Measurements from ENCODE around the gene AGO4.
A peak's percentile ranks its signal among the peaks of the same experiment; 100 is the strongest.
"Not testable (repeated sequence)": the region's sequence is repeated elsewhere in the genome, so short reads cannot be mapped to it uniquely, and the experiment has no call there.

AGO4 gene

DNA sequence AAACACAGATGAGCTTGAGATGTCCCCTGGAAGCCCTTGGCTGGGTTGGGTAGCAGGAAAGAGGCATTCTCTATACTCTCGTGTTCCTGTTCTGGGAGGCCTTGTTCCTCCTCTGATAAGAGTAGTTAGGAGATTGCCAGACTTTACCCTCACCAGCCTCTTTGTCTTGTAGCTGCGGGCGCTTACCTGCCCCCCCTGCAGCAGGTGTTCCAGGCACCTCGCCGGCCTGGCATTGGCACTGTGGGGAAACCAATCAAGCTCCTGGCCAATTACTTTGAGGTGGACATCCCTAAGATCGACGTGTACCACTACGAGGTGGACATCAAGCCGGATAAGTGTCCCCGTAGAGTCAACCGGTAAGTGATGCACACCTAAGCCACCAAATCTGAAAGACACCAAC is 80.4 kb downstream of the AGO4 start:
- DNase-seq (ENCODE audit: insufficient read length, low spot score) (no peak), FAIRE-seq (no peak)
- TF ChIP-seq, protein P1, sequence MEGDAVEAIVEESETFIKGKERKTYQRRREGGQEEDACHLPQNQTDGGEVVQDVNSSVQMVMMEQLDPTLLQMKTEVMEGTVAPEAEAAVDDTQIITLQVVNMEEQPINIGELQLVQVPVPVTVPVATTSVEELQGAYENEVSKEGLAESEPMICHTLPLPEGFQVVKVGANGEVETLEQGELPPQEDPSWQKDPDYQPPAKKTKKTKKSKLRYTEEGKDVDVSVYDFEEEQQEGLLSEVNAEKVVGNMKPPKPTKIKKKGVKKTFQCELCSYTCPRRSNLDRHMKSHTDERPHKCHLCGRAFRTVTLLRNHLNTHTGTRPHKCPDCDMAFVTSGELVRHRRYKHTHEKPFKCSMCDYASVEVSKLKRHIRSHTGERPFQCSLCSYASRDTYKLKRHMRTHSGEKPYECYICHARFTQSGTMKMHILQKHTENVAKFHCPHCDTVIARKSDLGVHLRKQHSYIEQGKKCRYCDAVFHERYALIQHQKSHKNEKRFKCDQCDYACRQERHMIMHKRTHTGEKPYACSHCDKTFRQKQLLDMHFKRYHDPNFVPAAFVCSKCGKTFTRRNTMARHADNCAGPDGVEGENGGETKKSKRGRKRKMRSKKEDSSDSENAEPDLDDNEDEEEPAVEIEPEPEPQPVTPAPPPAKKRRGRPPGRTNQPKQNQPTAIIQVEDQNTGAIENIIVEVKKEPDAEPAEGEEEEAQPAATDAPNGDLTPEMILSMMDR (IDR thresholded peaks at IDR 0.05; ENCODE audit: insufficient read depth, missing control alignments): no peak

DNA sequence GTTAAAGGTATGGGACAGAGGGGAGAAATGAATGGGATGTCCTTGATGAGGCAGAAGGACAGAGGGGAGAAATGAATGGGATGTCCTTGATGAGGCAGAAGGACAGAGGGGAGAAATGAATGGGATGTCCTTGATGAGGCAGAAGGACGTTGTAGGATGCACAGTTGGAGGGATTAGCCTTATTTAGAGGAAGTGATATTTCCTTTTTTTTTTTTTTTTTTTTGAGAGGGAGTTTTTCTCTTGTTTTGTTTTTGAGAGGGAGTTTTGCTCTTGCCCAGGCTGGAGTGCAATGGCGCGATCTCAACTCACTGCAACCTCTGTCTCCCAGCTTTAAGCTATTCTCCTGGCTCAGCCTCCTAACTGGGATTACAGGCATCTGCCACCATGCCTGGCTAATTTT is 81.2 kb downstream of the AGO4 start:
- FAIRE-seq; DNase-seq (ENCODE audit: insufficient read length, low spot score): not testable (repeated sequence)

DNA sequence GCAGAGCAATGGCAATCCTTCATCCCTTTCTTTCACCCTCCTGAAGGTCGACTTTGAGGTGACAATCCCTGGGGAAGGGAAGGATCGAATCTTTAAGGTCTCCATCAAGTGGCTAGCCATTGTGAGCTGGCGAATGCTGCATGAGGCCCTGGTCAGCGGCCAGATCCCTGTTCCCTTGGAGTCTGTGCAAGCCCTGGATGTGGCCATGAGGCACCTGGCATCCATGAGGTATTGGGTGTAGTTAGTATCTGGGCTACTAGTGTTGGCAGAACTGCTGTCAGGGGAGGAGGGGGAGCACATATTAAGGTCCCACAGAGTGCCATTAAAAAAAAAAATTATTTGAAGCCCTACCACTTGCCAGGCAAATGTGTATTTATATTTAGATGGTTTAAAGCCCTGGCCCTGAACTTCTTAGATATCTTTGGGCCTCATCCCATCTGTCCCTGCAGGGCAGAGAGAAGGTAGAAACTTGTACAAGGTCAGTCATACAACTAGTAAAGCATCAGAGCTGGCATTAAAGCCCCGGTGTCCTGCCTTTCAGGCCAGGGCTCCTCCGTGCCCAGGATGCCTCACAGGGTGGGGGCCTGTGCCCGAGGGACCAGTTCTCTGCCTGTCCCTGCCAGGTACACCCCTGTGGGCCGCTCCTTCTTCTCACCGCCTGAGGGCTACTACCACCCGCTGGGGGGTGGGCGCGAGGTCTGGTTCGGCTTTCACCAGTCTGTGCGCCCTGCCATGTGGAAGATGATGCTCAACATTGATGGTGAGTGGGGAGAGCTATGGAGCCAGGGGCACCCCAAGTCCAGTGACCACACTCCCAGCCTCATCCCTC is 85.4 kb downstream of the AGO4 start:
- TF ChIP-seq, protein P1 (IDR thresholded peaks at IDR 0.05; ENCODE audit: insufficient read depth, missing control alignments): no peak
- DNase-seq (ENCODE audit: insufficient read length, low spot score) (no peak), FAIRE-seq (no peak)

DNA sequence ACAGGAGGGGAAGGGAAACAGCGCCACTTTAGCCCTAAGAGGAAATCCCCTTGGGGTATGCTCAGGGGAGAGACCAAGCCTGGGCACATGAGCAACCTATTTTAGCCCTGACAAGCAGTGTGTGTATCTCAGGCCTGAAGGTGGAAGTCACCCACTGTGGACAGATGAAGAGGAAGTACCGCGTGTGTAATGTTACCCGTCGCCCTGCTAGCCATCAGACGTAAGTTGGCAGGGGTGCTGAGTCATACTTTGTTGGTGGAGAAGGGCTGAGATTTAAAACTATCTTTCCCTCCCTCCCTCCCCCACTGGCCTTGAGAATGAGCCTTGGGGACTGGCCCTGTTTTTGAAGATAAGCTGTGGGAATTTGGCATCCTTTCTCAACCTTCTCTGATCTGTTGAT is 86.4 kb downstream of the AGO4 start:
- no peak for FAIRE-seq
- TF ChIP-seq, protein P1 (IDR thresholded peaks at IDR 0.05; ENCODE audit: insufficient read depth, missing control alignments): no peak

DNA sequence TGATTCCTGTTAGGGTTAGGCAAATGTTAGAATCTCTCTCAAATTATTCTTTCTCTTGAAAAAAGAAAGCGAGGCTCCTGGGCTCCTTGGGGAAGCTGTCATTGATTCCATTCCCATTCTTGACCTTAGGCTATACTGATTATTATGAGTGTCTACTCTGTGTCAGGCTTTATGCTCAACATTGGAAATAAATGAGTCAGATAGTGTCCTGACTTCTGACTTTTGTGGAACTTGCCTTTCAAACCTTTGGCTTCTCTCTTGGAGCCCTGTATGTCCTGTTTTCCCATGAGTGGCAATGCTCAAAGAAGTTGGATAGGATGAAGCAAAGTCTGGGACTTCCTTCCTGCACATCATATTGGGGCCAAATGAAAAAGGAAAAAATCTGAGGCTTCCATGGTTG is 86.8 kb downstream of the AGO4 start:
- TF ChIP-seq, protein P1 (IDR thresholded peaks at IDR 0.05; ENCODE audit: insufficient read depth, missing control alignments): no peak
- DNase-seq (ENCODE audit: insufficient read length, low spot score) (no peak), FAIRE-seq (no peak)

More for the DNA sequence above, 86.4 kb downstream of the AGO4 start:
- no peak for DNase-seq (ENCODE audit: insufficient read length, low spot score)

DNA sequence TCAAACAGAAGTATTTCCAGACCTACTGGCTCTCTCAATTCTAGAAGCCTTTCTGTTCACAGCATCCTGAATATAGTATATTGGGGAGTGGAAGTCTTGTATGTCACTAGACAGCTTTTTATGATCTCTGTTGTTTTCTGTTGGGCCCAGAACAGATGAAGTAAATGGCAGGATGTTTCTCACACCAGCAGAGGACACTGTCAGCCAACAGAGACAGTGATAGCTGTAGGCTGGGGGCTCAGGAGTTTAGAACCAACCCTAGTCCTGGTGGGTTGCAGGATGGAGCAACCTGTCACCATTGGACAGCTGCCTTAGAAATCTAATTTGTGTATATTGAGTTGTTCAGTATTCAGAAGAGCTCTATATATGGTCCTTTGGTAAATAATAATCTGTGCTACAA is 92.1 kb downstream of the AGO4 start:
- no peak for FAIRE-seq
- TF ChIP-seq, protein P1 (IDR thresholded peaks at IDR 0.05; ENCODE audit: insufficient read depth, missing control alignments): peak; percentile 26
- DNase-seq (ENCODE audit: insufficient read length, low spot score): no peak

DNA sequence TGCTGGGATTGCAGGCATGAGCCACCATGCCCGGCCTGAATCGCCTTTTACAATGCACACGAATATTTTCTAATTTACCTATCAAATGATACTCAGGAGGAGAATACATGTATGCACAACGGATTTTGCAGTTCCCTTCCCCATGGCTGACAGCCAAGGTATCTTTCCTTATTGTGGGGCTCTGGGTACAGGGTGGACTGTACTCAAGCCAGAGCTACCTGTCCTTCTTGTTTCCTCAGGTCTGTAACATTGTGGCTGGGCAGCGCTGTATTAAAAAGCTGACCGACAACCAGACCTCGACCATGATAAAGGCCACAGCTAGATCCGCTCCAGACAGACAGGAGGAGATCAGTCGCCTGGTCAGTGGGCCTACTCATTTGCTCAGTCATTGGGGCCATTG is 93.4 kb downstream of the AGO4 start:
- FAIRE-seq: no peak

More for the DNA sequence above, 93.4 kb downstream of the AGO4 start:
- DNase-seq (ENCODE audit: insufficient read length, low spot score): no peak
- TF ChIP-seq, protein P1 (IDR thresholded peaks at IDR 0.05; ENCODE audit: insufficient read depth, missing control alignments): no peak

All from D721Med (cell line).